Choroid plexus epithelial cell (primary cell): ENCODE results near the gene FNDC7.
"Not testable (repeated sequence)": the region's sequence is repeated elsewhere in the genome, so short reads cannot be mapped to it uniquely, and the experiment has no call there.

ENCODE experiments used
- DNase-seq: peaks from one replicate; pipeline ENCODE4 v3.0.0-alpha.2; 2010; ENCODE audit warnings: low read depth
- H3K4me3 ChIP-seq: 2 replicates; pipeline ENCODE4 v1.5.1; 2011; ENCODE audit warnings: low read depth, mild to moderate bottlenecking, control low read depth, low read length, moderate library complexity
- TF ChIP-seq, protein P1 (sequence below): conservative IDR thresholded peaks from 2 replicates; pipeline ENCODE4 v1.5.1; 2011; ENCODE audit warnings: low read depth, mild to moderate bottlenecking, control low read depth, inconsistent platforms, low read length, moderate library complexity

FNDC7 gene

GRCh38 chr1:108753363-108753762, 40.7 kb downstream of the FNDC7 start:
- no peak overlapping the region for H3K4me3 ChIP-seq
- TF ChIP-seq, protein P1, sequence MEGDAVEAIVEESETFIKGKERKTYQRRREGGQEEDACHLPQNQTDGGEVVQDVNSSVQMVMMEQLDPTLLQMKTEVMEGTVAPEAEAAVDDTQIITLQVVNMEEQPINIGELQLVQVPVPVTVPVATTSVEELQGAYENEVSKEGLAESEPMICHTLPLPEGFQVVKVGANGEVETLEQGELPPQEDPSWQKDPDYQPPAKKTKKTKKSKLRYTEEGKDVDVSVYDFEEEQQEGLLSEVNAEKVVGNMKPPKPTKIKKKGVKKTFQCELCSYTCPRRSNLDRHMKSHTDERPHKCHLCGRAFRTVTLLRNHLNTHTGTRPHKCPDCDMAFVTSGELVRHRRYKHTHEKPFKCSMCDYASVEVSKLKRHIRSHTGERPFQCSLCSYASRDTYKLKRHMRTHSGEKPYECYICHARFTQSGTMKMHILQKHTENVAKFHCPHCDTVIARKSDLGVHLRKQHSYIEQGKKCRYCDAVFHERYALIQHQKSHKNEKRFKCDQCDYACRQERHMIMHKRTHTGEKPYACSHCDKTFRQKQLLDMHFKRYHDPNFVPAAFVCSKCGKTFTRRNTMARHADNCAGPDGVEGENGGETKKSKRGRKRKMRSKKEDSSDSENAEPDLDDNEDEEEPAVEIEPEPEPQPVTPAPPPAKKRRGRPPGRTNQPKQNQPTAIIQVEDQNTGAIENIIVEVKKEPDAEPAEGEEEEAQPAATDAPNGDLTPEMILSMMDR: no peak
- no peak for DNase-seq

- no peak for DNase-seq
- H3K4me3 ChIP-seq: no peak overlapping the region
- TF ChIP-seq, protein P1: no peak
Observed at GRCh38 chr1:108758796-108759195, 46.1 kb downstream of the FNDC7 start.

- no peak for DNase-seq
Observed at GRCh38 chr1:108767115-108767514, 54.4 kb downstream of the FNDC7 start.

GRCh38 chr1:108767708-108768107, 55.0 kb downstream of the FNDC7 start:
- no peak for DNase-seq
- TF ChIP-seq, protein P1: no peak
- H3K4me3 ChIP-seq: no peak overlapping the region

More at GRCh38 chr1:108767115-108767514, 54.4 kb downstream of the FNDC7 start:
- TF ChIP-seq, protein P1: no peak
- no peak overlapping the region for H3K4me3 ChIP-seq

GRCh38 chr1:108777839-108778238, 65.1 kb downstream of the FNDC7 start:
- no peak overlapping the region for H3K4me3 ChIP-seq
- TF ChIP-seq, protein P1: no peak
- no peak for DNase-seq

GRCh38 chr1:108779455-108779854, 66.7 kb downstream of the FNDC7 start:
- no peak overlapping the region for H3K4me3 ChIP-seq
- DNase-seq: no peak
- TF ChIP-seq, protein P1: no peak

DNA sequence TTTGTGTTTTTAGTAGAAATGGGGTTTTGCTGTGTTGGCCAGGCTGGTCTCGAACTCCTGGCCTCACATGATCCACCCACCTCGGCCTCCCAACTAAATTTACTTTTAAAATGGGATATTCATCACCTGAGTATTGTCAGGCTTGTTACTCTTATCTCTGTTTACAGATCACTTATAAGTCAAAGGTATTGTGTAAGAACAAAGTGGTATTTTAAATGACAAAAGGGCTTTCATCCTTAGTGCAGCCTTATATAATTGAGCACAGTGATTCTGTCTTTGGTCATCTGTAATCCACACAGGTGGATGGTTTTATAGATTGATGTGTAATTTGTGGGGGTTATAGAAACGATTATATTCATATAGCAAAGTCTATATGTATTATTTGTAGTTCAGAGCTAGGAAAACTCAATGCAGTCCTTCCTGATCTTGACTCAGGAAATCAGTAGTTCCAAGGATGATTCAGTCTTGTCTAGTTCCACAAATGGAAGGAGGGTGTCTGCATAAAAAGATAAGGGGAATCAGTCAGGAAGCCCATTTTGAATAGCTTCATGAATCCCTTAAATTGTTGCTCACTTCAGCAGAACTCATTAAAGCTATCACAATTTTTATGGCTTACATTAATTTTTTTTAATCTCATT, 68.3 kb downstream of the FNDC7 start:
- H3K4me3 ChIP-seq: no peak overlapping the region
- DNase-seq: no peak
- TF ChIP-seq, protein P1: no peak

DNA sequence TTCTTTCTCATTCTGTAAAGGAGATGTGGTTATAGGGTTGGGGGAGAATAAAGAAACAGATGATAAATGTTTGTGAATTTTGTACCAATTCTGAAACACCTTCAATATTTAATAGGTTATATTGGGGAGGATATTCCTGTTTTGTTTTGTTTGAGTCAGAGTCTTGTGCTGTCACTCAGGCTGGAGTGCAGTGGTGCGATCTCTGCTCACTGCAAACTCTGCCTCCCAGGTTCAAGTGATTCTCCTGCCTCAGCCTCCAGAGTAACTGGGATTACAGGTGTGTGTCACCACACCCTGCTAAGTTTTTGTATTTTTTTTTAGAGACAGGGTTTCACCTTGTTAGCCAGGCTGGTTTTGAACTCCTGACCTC, 68.9 kb downstream of the FNDC7 start:
- not testable (repeated sequence) for H3K4me3 ChIP-seq, DNase-seq
